Caco-2 (cell line): Measurements from ENCODE around the gene KRTAP5-6. TPM values are rescaled to one million over a fixed set of nuclear protein-coding genes. Genes with fewer than 3 reads are reported as not detected.

Source experiments
- BruUV-seq: library from RNA; stranded (reverse); fragments of 400-500 nt; replicated peaks from 2 replicates; lab custom pipeline; 2021; lab: Mats Ljungman, UMichigan
- CTCF ChIA-PET: fragments of 300-600 bp; sonication (Branson Sonifier 250); formaldehyde crosslinking; loops from one replicate; lab custom pipeline; 2022; ENCODE audit warnings: antibody characterized with exemption; lab: Charles Lee
- POLR2A ChIA-PET: fragments of 300-600 bp; sonication (Branson Sonifier 250); formaldehyde crosslinking; loops from one replicate; lab custom pipeline; 2022; ENCODE audit warnings: antibody characterized with exemption; lab: Charles Lee
- DNase-seq, 2 experiments: peaks; one replicate each; pipeline versions ENCODE4 v3.0.0 to v3.0.0-alpha.2; 2020 to 2022
- H3K27me3 ChIP-seq: replicated peaks from 2 replicates; pipeline ENCODE4 v1.6.0; 2011; ENCODE audit warnings: low read length; ENCODE audit not compliant: control insufficient read depth, insufficient read depth
- H3K36me3 ChIP-seq: 2 replicates; pipeline ENCODE4 v1.5.1; 2011; ENCODE audit warnings: low read length; ENCODE audit not compliant: control insufficient read depth, insufficient read depth
- H3K4me1 ChIP-seq: fragments of 250-450 bp; sonication (Bioruptor Pico); 2 replicates; pipeline ENCODE4 v1.5.1; 2020; ENCODE audit warnings: mild to moderate bottlenecking
- H3K4me3 ChIP-seq: 2 replicates; pipeline ENCODE4 v1.5.1; 2011; ENCODE audit warnings: low read depth, mild to moderate bottlenecking, control low read depth, low read length
- H3K9me3 ChIP-seq: fragments of 250-450 bp; sonication (Bioruptor Pico); 2 replicates; pipeline ENCODE4 v1.5.1; 2020; ENCODE audit warnings: mild to moderate bottlenecking, moderate library complexity
- H3K27ac Mint-ChIP-seq: one replicate; pipeline ENCODE4 v1.8.0; 2022; ENCODE audit warnings: mixed read lengths; ENCODE audit not compliant: unreplicated experiment
- H3K27me3 Mint-ChIP-seq: one replicate; pipeline ENCODE4 v1.8.0; 2022; ENCODE audit warnings: mixed read lengths; ENCODE audit not compliant: insufficient read depth, unreplicated experiment
- H3K36me3 Mint-ChIP-seq: one replicate; pipeline ENCODE4 v1.8.0; 2022; ENCODE audit warnings: mild to moderate bottlenecking, mixed read lengths; ENCODE audit not compliant: insufficient read depth, unreplicated experiment
- H3K4me1 Mint-ChIP-seq: one replicate; pipeline ENCODE4 v1.8.0; 2022; ENCODE audit warnings: low read depth, mixed read lengths; ENCODE audit not compliant: unreplicated experiment
- H3K4me3 Mint-ChIP-seq: one replicate; pipeline ENCODE4 v1.8.0; 2022; ENCODE audit warnings: mild to moderate bottlenecking, moderate library complexity, mixed read lengths; ENCODE audit not compliant: unreplicated experiment
- H3K9me3 Mint-ChIP-seq: one replicate; pipeline ENCODE4 v1.8.0; 2022; ENCODE audit warnings: mixed read lengths; ENCODE audit not compliant: unreplicated experiment
- intact Hi-C: fragments of 100-400 bp; cut with micrococcal nuclease; formaldehyde crosslinking; loops from one replicate; pipeline ENCODE4 v1.10.0; 2022; ENCODE audit not compliant: unreplicated experiment
- total RNA-seq: library from RNA; stranded (reverse); gene quantifications from 2 replicates; pipeline ENCODE4 v1.2.3, GENCODE V29; 2022
- TF ChIP-seq, protein P1 (sequence below), 2 experiments: fragments of 200-600 bp in 1 of 2; IDR thresholded peaks; 1 replicate in 1 of 2; 2 replicates in 1 of 2; pipeline versions ENCODE4 v1.5.1 to v1.8.0; 2011 to 2022; ENCODE audit warnings: antibody characterized with exemption in 1 of 2, control low read depth in 1 of 2, inconsistent platforms in 1 of 2, low read depth in 1 of 2, low read length in 1 of 2, mild to moderate bottlenecking in 1 of 2, moderate library complexity in 1 of 2; ENCODE audit not compliant: insufficient read depth in 1 of 2, severe bottlenecking in 1 of 2, unreplicated experiment in 1 of 2

The KRTAP5-6 gene
- total RNA-seq, 1 experiment from 2014 or later = not detected

DNA sequence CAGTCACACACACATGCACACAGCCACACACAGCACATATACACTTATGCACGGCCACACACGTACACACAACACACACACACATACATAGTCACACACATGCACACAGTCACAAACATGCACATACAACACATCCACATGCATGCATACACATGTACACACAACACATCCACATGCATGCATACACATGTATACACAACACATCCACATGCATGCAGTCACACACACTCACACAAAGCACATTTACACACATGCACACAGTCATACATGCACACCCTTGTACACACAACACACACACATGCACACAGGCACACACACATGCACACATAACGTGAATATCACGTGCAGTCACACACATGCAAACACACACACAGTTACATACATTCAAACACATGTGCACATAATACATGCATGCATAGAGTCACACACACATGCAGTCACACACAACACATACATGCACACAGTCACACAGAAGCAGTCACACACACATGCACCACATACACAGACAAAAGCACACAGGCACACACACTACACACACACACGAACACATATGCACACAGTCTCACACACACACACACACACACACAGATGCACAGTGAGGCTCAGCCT is 34.6 kb downstream of the KRTAP5-6 start:
- Histone ChIP-seq H3K4me3 (no peak overlapping the region), H3K9me3 (no peaks in the 10 kb centered on the region; the same call in none of the 2 replicates), H3K27me3 (no peaks in the 10 kb centered on the region; the same call in 1 of the 2 replicates), H3K36me3 (no peaks in the 10 kb centered on the region), H3K4me1 (no peaks in the 10 kb centered on the region)
- Mint-ChIP-seq H3K9me3 (peaks cover 23% of the 10 kb centered on the region), H3K36me3 (no peaks in the 10 kb centered on the region), H3K4me1 (no peaks in the 10 kb centered on the region), H3K4me3 (no peak overlapping the region), H3K27me3 (peaks cover 30% of the 10 kb centered on the region), H3K27ac (no peak overlapping the region)
- ChIA-PET CTCF (no interaction called here), POLR2A (no interaction called here)
- intact Hi-C loops = no loop called here
- TF ChIP-seq, protein P1, sequence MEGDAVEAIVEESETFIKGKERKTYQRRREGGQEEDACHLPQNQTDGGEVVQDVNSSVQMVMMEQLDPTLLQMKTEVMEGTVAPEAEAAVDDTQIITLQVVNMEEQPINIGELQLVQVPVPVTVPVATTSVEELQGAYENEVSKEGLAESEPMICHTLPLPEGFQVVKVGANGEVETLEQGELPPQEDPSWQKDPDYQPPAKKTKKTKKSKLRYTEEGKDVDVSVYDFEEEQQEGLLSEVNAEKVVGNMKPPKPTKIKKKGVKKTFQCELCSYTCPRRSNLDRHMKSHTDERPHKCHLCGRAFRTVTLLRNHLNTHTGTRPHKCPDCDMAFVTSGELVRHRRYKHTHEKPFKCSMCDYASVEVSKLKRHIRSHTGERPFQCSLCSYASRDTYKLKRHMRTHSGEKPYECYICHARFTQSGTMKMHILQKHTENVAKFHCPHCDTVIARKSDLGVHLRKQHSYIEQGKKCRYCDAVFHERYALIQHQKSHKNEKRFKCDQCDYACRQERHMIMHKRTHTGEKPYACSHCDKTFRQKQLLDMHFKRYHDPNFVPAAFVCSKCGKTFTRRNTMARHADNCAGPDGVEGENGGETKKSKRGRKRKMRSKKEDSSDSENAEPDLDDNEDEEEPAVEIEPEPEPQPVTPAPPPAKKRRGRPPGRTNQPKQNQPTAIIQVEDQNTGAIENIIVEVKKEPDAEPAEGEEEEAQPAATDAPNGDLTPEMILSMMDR (IDR thresholded peaks at IDR 0.05; ENCODE audit: insufficient read depth in 1 of 2, low read depth in 1 of 2, low read length in 1 of 2, severe bottlenecking in 1 of 2, unreplicated experiment in 1 of 2) = no peak
- DNase-seq = peak in 1 of 2 experiments; percentile 5
- BruUV-seq = no TSS peak

DNA sequence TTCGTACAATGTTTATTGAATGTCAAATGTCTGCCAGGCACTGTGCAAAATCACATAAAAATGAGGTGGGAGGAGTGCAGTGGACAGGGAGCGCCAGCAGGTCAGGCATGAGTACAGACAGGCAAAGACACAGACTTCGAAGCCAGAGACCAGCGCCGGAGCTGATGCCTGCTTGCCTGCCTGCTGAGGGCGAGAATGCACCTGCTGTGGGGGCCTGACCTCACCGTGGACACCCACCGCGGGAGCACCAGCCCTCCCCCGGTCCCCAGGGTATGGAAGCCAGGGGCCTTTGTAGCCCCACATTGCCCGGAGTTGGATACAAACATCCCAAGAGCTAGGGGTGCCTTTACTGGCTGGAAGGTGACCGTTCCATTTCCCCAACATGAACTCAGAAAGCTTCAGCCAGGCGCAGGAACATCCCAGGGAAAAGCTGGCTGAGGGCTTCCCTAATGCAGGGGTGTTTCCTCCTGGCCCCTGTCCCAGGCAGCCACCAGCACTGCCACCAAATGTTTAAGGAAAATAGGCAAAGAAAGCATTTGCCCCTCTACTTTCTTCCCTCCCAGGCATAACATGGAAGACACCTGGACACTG is 35.5 kb downstream of the KRTAP5-6 start:
- no peaks in the 10 kb centered on the region; the same call in 1 of the 2 replicates for H3K27me3 ChIP-seq
- peak in 1 of 2 experiments; percentile 31 for DNase-seq
- POLR2A ChIA-PET = no interaction called here
- TF ChIP-seq, protein P1 (IDR thresholded peaks at IDR 0.05; ENCODE audit: insufficient read depth in 1 of 2, low read depth in 1 of 2, low read length in 1 of 2, severe bottlenecking in 1 of 2, unreplicated experiment in 1 of 2) = no peak
- Mint-ChIP-seq H3K4me3 (no peak overlapping the region), H3K36me3 (no peaks in the 10 kb centered on the region), H3K9me3 (peaks cover 33% of the 10 kb centered on the region), H3K27ac (no peak overlapping the region), H3K27me3 (peaks cover 29% of the 10 kb centered on the region), H3K4me1 (no peaks in the 10 kb centered on the region)
- H3K4me1 ChIP-seq = no peaks in the 10 kb centered on the region
- H3K36me3 ChIP-seq = no peaks in the 10 kb centered on the region
- CTCF ChIA-PET = interaction anchor here (0.5 to 0.7 kb wide), 3 partner anchors 52 to 295 kb away, joined by 3 read pairs; no protein-coding TSS in a partner anchor
- no TSS peak for BruUV-seq
- intact Hi-C loops = no loop called here
- H3K4me3 ChIP-seq = no peak overlapping the region
- peaks cover 7% of the 10 kb centered on the region for H3K9me3 ChIP-seq

DNA sequence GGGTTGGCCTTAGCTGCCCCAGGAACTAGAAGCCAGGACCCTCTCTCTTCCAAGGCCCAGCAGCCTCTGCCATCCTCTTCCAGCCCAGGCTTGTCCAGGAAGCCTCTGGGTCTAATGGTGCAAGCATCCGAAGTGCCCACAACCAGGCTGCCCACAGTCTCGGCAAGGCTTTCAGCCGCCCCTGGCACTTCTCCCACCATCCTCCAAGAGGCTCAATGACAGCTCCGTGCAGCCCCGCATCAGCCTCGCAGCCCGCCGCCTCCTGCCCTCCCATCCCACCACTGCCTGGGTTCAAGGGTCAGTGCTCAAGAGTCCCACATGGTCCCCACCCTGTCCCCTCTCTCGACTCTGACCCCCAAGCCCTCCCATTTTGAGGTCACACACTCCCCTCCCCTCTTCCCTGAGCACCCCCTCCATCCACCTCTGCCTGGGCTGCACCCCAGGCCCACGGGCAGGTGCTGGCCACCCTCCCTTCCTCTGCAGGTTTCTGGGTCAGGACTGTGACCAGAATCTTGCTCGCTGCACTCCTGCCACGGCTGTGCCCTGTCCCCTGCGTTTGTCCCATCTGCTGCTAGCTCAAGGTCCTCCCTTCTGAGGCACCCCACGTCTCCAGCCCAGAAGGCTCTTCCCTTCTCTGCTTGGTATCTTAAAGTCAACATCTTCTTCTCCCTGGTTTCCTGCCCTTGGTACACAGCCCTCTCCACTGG is 36.2 kb downstream of the KRTAP5-6 start:
- no peak overlapping the region for H3K27ac Mint-ChIP-seq
- no peak overlapping the region for H3K4me3 ChIP-seq
- peaks cover 29% of the 10 kb centered on the region for H3K27me3 Mint-ChIP-seq
- CTCF ChIA-PET = interaction anchor here (0.6 to 0.7 kb wide), 2 partner anchors 60 to 296 kb away, joined by 3 read pairs; no protein-coding TSS in a partner anchor
- no peaks in the 10 kb centered on the region for H3K36me3 ChIP-seq
- no peaks in the 10 kb centered on the region for H3K4me1 Mint-ChIP-seq
- no peaks in the 10 kb centered on the region for H3K36me3 Mint-ChIP-seq
- POLR2A ChIA-PET = no interaction called here
- DNase-seq = peak in 1 of 2 experiments; percentile 22
- intact Hi-C loops = no loop called here
- no peaks in the 10 kb centered on the region; the same call in 1 of the 2 replicates for H3K27me3 ChIP-seq
- TF ChIP-seq, protein P1 (IDR thresholded peaks at IDR 0.05; ENCODE audit: insufficient read depth in 1 of 2, low read depth in 1 of 2, low read length in 1 of 2, severe bottlenecking in 1 of 2, unreplicated experiment in 1 of 2) = no peak
- H3K4me1 ChIP-seq = no peaks in the 10 kb centered on the region
- H3K9me3 Mint-ChIP-seq = peaks cover 39% of the 10 kb centered on the region
- peaks cover 10% of the 10 kb centered on the region for H3K9me3 ChIP-seq
- BruUV-seq = no TSS peak
- no peak overlapping the region for H3K4me3 Mint-ChIP-seq
